DMS114 treated with DMSO at 0.1 percent for 48 hours (cell line): Measurements from ENCODE around the gene TRIM26.
"Not testable (repeated sequence)": the region's sequence is repeated elsewhere in the genome, so short reads cannot be mapped to it uniquely, and the experiment has no call there.

ENCODE experiments used
- DNase-seq: peaks from one replicate; lab custom pipeline; 2025; ENCODE audit not compliant: unreplicated experiment; lab: John Stamatoyannopoulos, UW

The TRIM26 gene

GRCh38 chr6:30154709-30155519, 58.3 kb downstream of the TRIM26 start:
- no peak for DNase-seq

- DNase-seq = no peak
Observed at GRCh38 chr6:30154061-30154460, 59.1 kb downstream of the TRIM26 start.

- DNase-seq = no peak
Observed at GRCh38 chr6:30152910-30153610, 60.1 kb downstream of the TRIM26 start.

- no peak for DNase-seq
Observed at GRCh38 chr6:30152016-30152673, 61.1 kb downstream of the TRIM26 start.

GRCh38 chr6:30151580-30151979, 61.6 kb downstream of the TRIM26 start:
- no peak for DNase-seq

GRCh38 chr6:30150671-30151395, 62.4 kb downstream of the TRIM26 start:
- DNase-seq = no peak

GRCh38 chr6:30149858-30150550, 63.2 kb downstream of the TRIM26 start:
- DNase-seq = no peak

- no peak for DNase-seq
Observed at GRCh38 chr6:30149234-30149633, 64.0 kb downstream of the TRIM26 start.

- DNase-seq = no peak
Observed at GRCh38 chr6:30147096-30147495, 66.1 kb downstream of the TRIM26 start.

- no peak for DNase-seq
Observed at GRCh38 chr6:30145818-30146217, 67.4 kb downstream of the TRIM26 start.

GRCh38 chr6:30144811-30145210, 68.4 kb downstream of the TRIM26 start:
- DNase-seq = no peak

- DNase-seq = no peak
Observed at GRCh38 chr6:30143780-30144179, 69.4 kb downstream of the TRIM26 start.

GRCh38 chr6:30142665-30143064, 70.5 kb downstream of the TRIM26 start:
- no peak for DNase-seq

GRCh38 chr6:30140240-30140639, 73.0 kb downstream of the TRIM26 start:
- DNase-seq = not testable (repeated sequence)

GRCh38 chr6:30136570-30137286, 76.5 kb downstream of the TRIM26 start:
- no peak for DNase-seq

GRCh38 chr6:30135757-30136156, 77.4 kb downstream of the TRIM26 start, which contains the start of gene TRIM40:
TSS of gene TRIM40 (plus strand) at chr6:30136140. CDS start at chr6:30137037, 897 bp downstream.
- DNase-seq = no peak

- no peak for DNase-seq
Observed at GRCh38 chr6:30135147-30135546, 78.1 kb downstream of the TRIM26 start.
